Left lung (tissue), 10 donors: ENCODE results near the gene MAPK8. TPM values are rescaled to one million over a fixed set of nuclear protein-coding genes. Genes with fewer than 3 reads are reported as not detected.

Experiments used
- ATAC-seq: fragments of 200-7000 bp; cut with Tn5 transposase; one replicate; pipeline ENCODE4 v1.9.1; 2020; ENCODE audit warnings: moderate library complexity
- DNase-seq, 4 donors: peaks; one replicate each; pipeline ENCODE4 v3.0.0-alpha.2; 2013 to 2020
- H3K27ac ChIP-seq, 2 donors: fragments of 200-600 bp; sonication (generic) in 1 of 2; one replicate each; pipeline versions ENCODE4 v1.5.0 to v1.8.0; 2020 to 2021
- H3K27me3 ChIP-seq, 2 donors: fragments of 200-600 bp; sonication (generic) in 1 of 2; one replicate each; pipeline versions ENCODE4 v1.5.0 to v1.8.0; 2020 to 2021
- H3K36me3 ChIP-seq, 2 donors: fragments of 200-600 bp; sonication (generic) in 1 of 2; one replicate each; pipeline versions ENCODE4 v1.5.0 to v1.8.0; 2020 to 2021
- H3K4me1 ChIP-seq, 2 donors: fragments of 200-600 bp; one replicate each; pipeline ENCODE4 v1.8.0; 2021
- H3K4me3 ChIP-seq, 2 donors: fragments of 200-600 bp; sonication (generic) in 1 of 2; one replicate each; pipeline versions ENCODE4 v1.5.0 to v1.8.0; 2020 to 2021; ENCODE audit warnings: mild to moderate bottlenecking in 1 of 2
- H3K9me3 ChIP-seq, 2 donors: fragments of 200-600 bp; sonication (generic) in 1 of 2; one replicate each; pipeline versions ENCODE4 v1.5.0 to v1.8.0; 2020 to 2021
- CTCF ChIP-seq, 2 donors: fragments of 200-600 bp; sonication (generic) in 1 of 2; IDR thresholded peaks; one replicate each; pipeline versions ENCODE4 v1.5.0 to v1.8.0; 2021; ENCODE audit warnings: antibody characterized with exemption in 2 of 2
- intact Hi-C, 2 donors: fragments of 100-400 bp; cut with DNase I; formaldehyde crosslinking; loops; one replicate each; pipeline versions ENCODE4 v1.11.2 to v1.14.2; 2022
- polyA plus RNA-seq, 6 donors: library from polyadenylated mRNA; unstranded; fragments of 120-200 nt; gene quantifications; one replicate each; pipeline ENCODE4 v1.2.1, GENCODE V29; 2013; ENCODE audit not compliant: insufficient read length in 6 of 6
- total RNA-seq, 2 donors: library from RNA; stranded (reverse); fragmentation: NEBNext Ultra II Directional; extraction: Animal tissue kit (Norgen Biotek cat#: 25700); gene quantifications; one replicate each; pipeline ENCODE4 v1.2.1, GENCODE V29; 2021
- donor health status: DM: no; HTN: yes; CAD: no.
- donor health status: DM: no; HTN: no; CAD: no.

The MAPK8 gene
- total and polyA plus RNA-seq, 8 donors: 31.3 to 81.8 (median 71.7) TPM

- no peak for ATAC-seq
- H3K4me1 ChIP-seq: peaks cover 0 to 3% of the 10 kb centered on the region in 2 donors
- H3K36me3 ChIP-seq: no peaks in the 10 kb centered on the region
- intact Hi-C loops: no loop called here
- H3K4me3 ChIP-seq: no peak overlapping the region
- H3K27ac ChIP-seq: no peak overlapping the region
- no peak for DNase-seq
- H3K9me3 ChIP-seq: no peaks in the 10 kb centered on the region
- H3K27me3 ChIP-seq: no peaks in the 10 kb centered on the region
- no peak for TF ChIP-seq CTCF (IDR thresholded peaks at IDR 0.05)
Measured at GRCh38 chr10:48290286-48290685, 16.2 kb upstream of the MAPK8 start.

GRCh38 chr10:48291190-48291589 is 15.3 kb upstream of the MAPK8 start:
- Histone ChIP-seq H3K4me1 (peaks cover 0 to 3% of the 10 kb centered on the region in 2 donors), H3K27me3 (no peaks in the 10 kb centered on the region), H3K9me3 (no peaks in the 10 kb centered on the region), H3K27ac (no peak overlapping the region), H3K4me3 (no peak overlapping the region), H3K36me3 (no peaks in the 10 kb centered on the region)
- intact Hi-C loops: no loop called here
- TF ChIP-seq CTCF (IDR thresholded peaks at IDR 0.05): no peak
- DNase-seq (no peak), ATAC-seq (no peak)

GRCh38 chr10:48292616-48293015 is 13.9 kb upstream of the MAPK8 start:
- Histone ChIP-seq H3K4me1 (peaks cover 0 to 3% of the 10 kb centered on the region in 2 donors), H3K36me3 (no peaks in the 10 kb centered on the region), H3K27ac (no peak overlapping the region), H3K27me3 (no peaks in the 10 kb centered on the region), H3K9me3 (no peaks in the 10 kb centered on the region), H3K4me3 (no peak overlapping the region)
- ATAC-seq (no peak), DNase-seq (no peak)
- no peak for TF ChIP-seq CTCF (IDR thresholded peaks at IDR 0.05)
- intact Hi-C loops: no loop called here

- ATAC-seq (no peak), DNase-seq (no peak)
- Histone ChIP-seq H3K4me3 (no peak overlapping the region), H3K4me1 (peaks cover 0 to 3% of the 10 kb centered on the region in 2 donors), H3K36me3 (no peaks in the 10 kb centered on the region), H3K27ac (no peak overlapping the region), H3K27me3 (no peaks in the 10 kb centered on the region), H3K9me3 (no peaks in the 10 kb centered on the region)
- intact Hi-C loops: no loop called here
- no peak for TF ChIP-seq CTCF (IDR thresholded peaks at IDR 0.05)
Measured at GRCh38 chr10:48294431-48294830, 12.0 kb upstream of the MAPK8 start.

GRCh38 chr10:48296576-48297098 is 9.8 kb upstream of the MAPK8 start:
- Histone ChIP-seq H3K36me3 (no peaks in the 10 kb centered on the region), H3K4me1 (no peaks in the 10 kb centered on the region), H3K4me3 (no peak overlapping the region), H3K9me3 (no peaks in the 10 kb centered on the region), H3K27ac (no peak overlapping the region), H3K27me3 (no peaks in the 10 kb centered on the region)
- DNase-seq (no peak), ATAC-seq (no peak)
- TF ChIP-seq CTCF (IDR thresholded peaks at IDR 0.05): no peak
- intact Hi-C loops: no loop called here
